Loucy (cell line): Measurements from ENCODE around the gene LDLRAD4.

ENCODE experiments used
- EZH2phosphoT487 ChIP-seq: fragments of 200-600 bp; IDR thresholded peaks from 2 replicates; pipeline ENCODE4 v1.6.1; 2018; ENCODE audit warnings: antibody characterized with exemption, mild to moderate bottlenecking, moderate library complexity, borderline replicate concordance
- TF ChIP-seq, protein P1 (sequence below): fragments of 200-600 bp; sonication (generic); conservative IDR thresholded peaks from 2 replicates; pipeline ENCODE4 v1.5.1; 2014; ENCODE audit warnings: mild to moderate bottlenecking, antibody characterized with exemption, low read length

DNA sequence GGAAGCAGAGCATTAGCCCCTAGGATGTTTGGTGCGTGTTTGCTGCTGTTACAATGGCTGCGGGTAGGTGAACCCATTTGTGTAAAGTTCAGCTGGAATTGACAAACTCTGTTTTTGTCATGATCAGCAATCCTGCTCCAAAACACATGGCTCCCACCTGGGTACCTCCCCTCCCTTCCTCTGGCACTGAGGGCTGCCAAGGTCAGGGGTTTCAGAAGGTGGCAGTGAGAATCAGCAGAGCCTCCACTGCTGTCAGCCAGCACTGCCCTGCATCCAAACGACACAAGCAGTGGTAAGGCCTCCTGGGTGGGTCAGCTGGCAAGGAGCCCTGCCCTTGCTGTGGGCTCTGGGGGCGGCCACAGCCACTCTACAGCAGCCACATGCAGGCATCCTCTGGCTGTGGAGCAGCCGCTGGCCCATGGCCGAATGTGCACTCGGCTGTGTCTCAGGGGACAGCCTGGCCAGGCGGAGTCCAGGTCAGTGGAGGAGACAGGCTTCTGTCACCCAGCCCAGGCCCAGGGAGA is 32.8 kb upstream of the LDLRAD4 start:
- TF ChIP-seq, protein P1, sequence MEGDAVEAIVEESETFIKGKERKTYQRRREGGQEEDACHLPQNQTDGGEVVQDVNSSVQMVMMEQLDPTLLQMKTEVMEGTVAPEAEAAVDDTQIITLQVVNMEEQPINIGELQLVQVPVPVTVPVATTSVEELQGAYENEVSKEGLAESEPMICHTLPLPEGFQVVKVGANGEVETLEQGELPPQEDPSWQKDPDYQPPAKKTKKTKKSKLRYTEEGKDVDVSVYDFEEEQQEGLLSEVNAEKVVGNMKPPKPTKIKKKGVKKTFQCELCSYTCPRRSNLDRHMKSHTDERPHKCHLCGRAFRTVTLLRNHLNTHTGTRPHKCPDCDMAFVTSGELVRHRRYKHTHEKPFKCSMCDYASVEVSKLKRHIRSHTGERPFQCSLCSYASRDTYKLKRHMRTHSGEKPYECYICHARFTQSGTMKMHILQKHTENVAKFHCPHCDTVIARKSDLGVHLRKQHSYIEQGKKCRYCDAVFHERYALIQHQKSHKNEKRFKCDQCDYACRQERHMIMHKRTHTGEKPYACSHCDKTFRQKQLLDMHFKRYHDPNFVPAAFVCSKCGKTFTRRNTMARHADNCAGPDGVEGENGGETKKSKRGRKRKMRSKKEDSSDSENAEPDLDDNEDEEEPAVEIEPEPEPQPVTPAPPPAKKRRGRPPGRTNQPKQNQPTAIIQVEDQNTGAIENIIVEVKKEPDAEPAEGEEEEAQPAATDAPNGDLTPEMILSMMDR, result no peak
- TF ChIP-seq EZH2phosphoT487, result no peak
